HG02885 (cell line): ENCODE data around the gene SLC52A3.
"Not testable (repeated sequence)": the region's sequence is repeated elsewhere in the genome, so short reads cannot be mapped to it uniquely, and the experiment has no call there.

Experiments used
- ATAC-seq: cut with Tn5 transposase; IDR thresholded peaks from one replicate; pipeline ENCODE4 v1.9.1; 2021; ENCODE audit warnings: mild to moderate bottlenecking; ENCODE audit not compliant: unreplicated experiment, poor library complexity

The SLC52A3 gene

GRCh38 chr20:731891-732560 lies 36.3 kb downstream of the SLC52A3 start:
- no peak for ATAC-seq

GRCh38 chr20:730005-730404 lies 38.3 kb downstream of the SLC52A3 start:
- ATAC-seq: no peak

- no peak for ATAC-seq
Observed at GRCh38 chr20:728256-728944, 39.9 kb downstream of the SLC52A3 start.

- no peak for ATAC-seq
Observed at GRCh38 chr20:726160-726559, 42.1 kb downstream of the SLC52A3 start.

- ATAC-seq: no peak
Observed at GRCh38 chr20:725491-725890, 42.8 kb downstream of the SLC52A3 start.

GRCh38 chr20:724797-725196 lies 43.5 kb downstream of the SLC52A3 start:
- not testable (repeated sequence) for ATAC-seq

GRCh38 chr20:723756-724155 lies 44.5 kb downstream of the SLC52A3 start:
- no peak for ATAC-seq

GRCh38 chr20:722822-723644 lies 45.3 kb downstream of the SLC52A3 start:
- no peak for ATAC-seq

GRCh38 chr20:721876-722275 lies 46.4 kb downstream of the SLC52A3 start:
- ATAC-seq: no peak

GRCh38 chr20:719816-720215 lies 48.5 kb downstream of the SLC52A3 start:
- no peak for ATAC-seq

GRCh38 chr20:719068-719467 lies 49.2 kb downstream of the SLC52A3 start:
- ATAC-seq: no peak

GRCh38 chr20:717832-718231 lies 50.5 kb downstream of the SLC52A3 start:
- ATAC-seq: no peak

- no peak for ATAC-seq
Observed at GRCh38 chr20:717271-717670, 51.0 kb downstream of the SLC52A3 start.

GRCh38 chr20:714453-714852 lies 53.8 kb downstream of the SLC52A3 start:
- ATAC-seq: no peak

- no peak for ATAC-seq
Observed at GRCh38 chr20:711576-711975, 56.7 kb downstream of the SLC52A3 start.

GRCh38 chr20:710780-711450 lies 57.4 kb downstream of the SLC52A3 start:
- no peak for ATAC-seq
